K562 (cell line): ENCODE results near the gene NUDT15. TPM values are rescaled to one million over a fixed set of nuclear protein-coding genes. Genes with fewer than 3 reads are reported as not detected.

ENCODE experiments used
- ATAC-seq: fragments of 200-7000 bp; cut with Tn5 transposase; 3 replicates; pipeline ENCODE4 v1.9.1; 2020; ENCODE audit warnings: moderate library complexity
- BruUV-seq: library from RNA; stranded (reverse); fragments of 400-500 nt; replicated peaks from 2 replicates; lab custom pipeline; 2021; lab: Mats Ljungman, UMichigan
- CTCF ChIA-PET: fragments of 300-600 bp; formaldehyde crosslinking; extraction: SDS; loops from one replicate; lab custom pipeline; 2021; ENCODE audit warnings: low intra/inter-chr PET ratio; lab: Yijun Ruan, JAX
- POLR2A ChIA-PET: fragments of 300-600, 350-650 bp; sonication (Branson Sonifier 250); formaldehyde crosslinking; extraction: SDS; loops from one replicate; lab custom pipeline; 2021; ENCODE audit warnings: antibody characterized with exemption, inconsistent platforms; lab: Yijun Ruan, JAX
- DNase-seq, 4 experiments: peaks; one replicate each; pipeline versions ENCODE4 v3.0.0 to v3.0.0-alpha.2; 2011 to 2018; ENCODE audit warnings: low spot score in 3 of 4, mixed read lengths in 3 of 4; ENCODE audit errors: extremely low read depth in 1 of 4
- FAIRE-seq: peaks from 2 replicates; lab custom pipeline; 2011; peaks lifted over from hg19 to GRCh38; lab: Jason Lieb, UNC
- H2AFZ ChIP-seq: 2 replicates; pipeline ENCODE4 v1.6.0; 2011; ENCODE audit warnings: low read depth, low read length, control low read depth, inconsistent platforms
- H3K27ac ChIP-seq: fragments of 200-600 bp; 3 replicates; pipeline ENCODE4 v1.8.0; 2011; ENCODE audit warnings: low read depth, mild to moderate bottlenecking, control low read depth, inconsistent platforms, low read length, moderate library complexity, mixed read lengths; ENCODE audit errors: extremely low read depth
- H3K27me3 ChIP-seq, 2 experiments: fragments of 300-600 bp in 1 of 2; 2 replicates in 1 of 2; 3 replicates in 1 of 2; pipeline versions ENCODE4 v1.6.0 to v1.8.0; 2011; ENCODE audit warnings: inconsistent platforms in 2 of 2, low read length in 2 of 2, mild to moderate bottlenecking in 1 of 2, mixed read lengths in 1 of 2, moderate library complexity in 1 of 2; ENCODE audit not compliant: control insufficient read depth in 2 of 2, insufficient read depth in 2 of 2
- H3K36me3 ChIP-seq: fragments of 300-600 bp; 3 replicates; pipeline ENCODE4 v1.8.0; 2011; ENCODE audit warnings: mild to moderate bottlenecking, low read length, inconsistent platforms; ENCODE audit not compliant: control insufficient read depth, insufficient read depth
- H3K4me1 ChIP-seq, 2 experiments: fragments of 200-600 bp in 1 of 2; replicated peaks in 1 of 2; 2 replicates in 1 of 2; 3 replicates in 1 of 2; pipeline versions ENCODE4 v1.5.1 to v1.8.0; 2011; ENCODE audit warnings: inconsistent platforms in 2 of 2, low read length in 2 of 2, mild to moderate bottlenecking in 1 of 2, mixed read lengths in 1 of 2, moderate library complexity in 1 of 2; ENCODE audit not compliant: control insufficient read depth in 2 of 2, insufficient read depth in 2 of 2
- H3K4me2 ChIP-seq: 2 replicates; pipeline ENCODE4 v1.6.1; 2011; ENCODE audit warnings: low read length, control low read depth, inconsistent platforms, mixed read lengths; ENCODE audit not compliant: insufficient read depth
- H3K4me3 ChIP-seq: fragments of 200-600 bp; sonication (generic), shearing (Covaris generic); 2 replicates; pipeline ENCODE4 v1.5.1; 2016; ENCODE audit warnings: control low read depth, inconsistent platforms
- H3K79me2 ChIP-seq: fragments of 200-600 bp; 3 replicates; pipeline ENCODE4 v1.8.0; 2011; ENCODE audit warnings: low read length, inconsistent platforms; ENCODE audit not compliant: control insufficient read depth, insufficient read depth
- H3K9ac ChIP-seq, 2 experiments: 2 replicates each; pipeline versions ENCODE4 v1.6.0 to v1.6.1; 2011; ENCODE audit warnings: low read depth in 2 of 2, low read length in 2 of 2, control low read depth in 1 of 2, inconsistent platforms in 1 of 2, mild to moderate bottlenecking in 1 of 2, mixed read lengths in 1 of 2; ENCODE audit not compliant: insufficient read depth in 1 of 2
- H3K9me1 ChIP-seq: one replicate; pipeline ENCODE4 v1.6.0; 2011; ENCODE audit warnings: inconsistent platforms, mild to moderate bottlenecking, low read length, moderate library complexity; ENCODE audit not compliant: control insufficient read depth, insufficient read depth
- H3K9me3 ChIP-seq: replicated peaks from 2 replicates; pipeline ENCODE4 v1.5.1; 2011; ENCODE audit warnings: low read depth, low read length, inconsistent platforms; ENCODE audit not compliant: control insufficient read depth, insufficient read depth
- H4K20me1 ChIP-seq: replicated peaks from 2 replicates; pipeline ENCODE4 v1.6.1; 2011; ENCODE audit warnings: low read length, inconsistent platforms, mixed read lengths; ENCODE audit not compliant: control insufficient read depth, insufficient read depth
- ETV5 ChIP-seq: sonication (generic); formaldehyde crosslinking; IDR thresholded peaks from 2 replicates; pipeline ENCODE4 v1.4.0; 2020; ENCODE audit warnings: low read depth, mild to moderate bottlenecking, missing genetic modification reagents
- GATA2 ChIP-seq: sonication (generic); formaldehyde crosslinking; IDR thresholded peaks from 2 replicates; pipeline ENCODE4 v1.4.0; 2020; ENCODE audit warnings: mild to moderate bottlenecking, missing genetic modification reagents
- IFI16 ChIP-seq: fragments of 250-450 bp; sonication (Bioruptor Pico); IDR thresholded peaks from 2 replicates; pipeline ENCODE4 v2.1.2; 2022; ENCODE audit warnings: mild to moderate bottlenecking, inconsistent platforms
- MAFG ChIP-seq: fragments of 450-650 bp; conservative IDR thresholded peaks from 2 replicates; pipeline ENCODE4 v1.6.1; 2016; ENCODE audit warnings: missing genetic modification characterization, missing compliant biosample characterization
- MED1 ChIP-seq: sonication (generic); formaldehyde crosslinking; IDR thresholded peaks from 2 replicates; pipeline ENCODE4 v1.8.1; 2023; ENCODE audit warnings: missing genetic modification reagents, borderline replicate concordance
- MTA1 ChIP-seq: fragments of 450-650 bp; IDR thresholded peaks from 2 replicates; pipeline ENCODE4 v1.6.1; 2017; ENCODE audit warnings: borderline replicate concordance
- PHF20 ChIP-seq: fragments of 450-650 bp; IDR thresholded peaks from 2 replicates; pipeline ENCODE4 v1.6.1; 2018; ENCODE audit not compliant: partially characterized antibody
- SMAD2 ChIP-seq: fragments of 150-350 bp; IDR thresholded peaks from 2 replicates; pipeline ENCODE4 v1.6.1; 2014; ENCODE audit warnings: low read depth, mild to moderate bottlenecking, low read length
- SRF ChIP-seq, 2 experiments: fragments of 250-450, 450-650 bp in 1 of 2; sonication (Bioruptor Pico) in 1 of 2; sonication (generic) in 1 of 2; formaldehyde crosslinking; IDR thresholded peaks; 2 replicates each; pipeline versions ENCODE4 v1.5.0 to v1.5.1; 2020 to 2022; ENCODE audit warnings: mild to moderate bottlenecking in 1 of 2, missing genetic modification reagents in 1 of 2
- TCF7L2 ChIP-seq: fragments of 150-350 bp; IDR thresholded peaks from 2 replicates; pipeline ENCODE4 v1.6.1; 2016; ENCODE audit warnings: low read depth, mild to moderate bottlenecking, low read length, moderate library complexity
- XRCC5 ChIP-seq: fragments of 200-400 bp; formaldehyde crosslinking; IDR thresholded peaks from 2 replicates; pipeline ENCODE4 v1.6.1; 2017; ENCODE audit warnings: low read depth, mild to moderate bottlenecking, low read length
- ZNF140 ChIP-seq: fragments of 250-450 bp; sonication (Bioruptor Pico); IDR thresholded peaks from 2 replicates; pipeline ENCODE4 v1.8.0; 2021; ENCODE audit warnings: moderate library complexity, mild to moderate bottlenecking, inconsistent platforms
- ZNF644 ChIP-seq: fragments of 200-800 bp; sonication (Bioruptor generic); IDR thresholded peaks from 2 replicates; pipeline ENCODE4 v1.6.1; 2016; ENCODE audit warnings: low read depth, missing genetic modification characterization, missing compliant biosample characterization
- WGBS: fragments of 100-300 bp; shearing (Covaris generic); methylation state at CpG from one replicate; pipeline ENCODE4 v1.1.6; 2016; ENCODE audit warnings: low coverage, mixed read lengths; ENCODE audit not compliant: insufficient coverage; ENCODE audit errors: missing lambda C conversion rate; 5-methylcytosine and 5-hydroxymethylcytosine counted together
- in situ Hi-C: fragments of 300-500 bp; cut with MboI; formaldehyde crosslinking; loops from 4 replicates; pipeline ENCODE4 v1.15.0; 2018; ENCODE audit warnings: inconsistent platforms, mixed read lengths
- intact Hi-C: fragments of 100-400 bp; cut with micrococcal nuclease; formaldehyde crosslinking; loops from 2 replicates; pipeline ENCODE4 v1.14.2; 2022
- polyA plus RNA-seq, 8 experiments: library from polyadenylated mRNA; depleted of rRNA in 4 of 8; stranded (reverse) in 5 of 8; unstranded in 3 of 8; fragments of >200 nt; fragmentation: Nextera tagmentation in 2 of 8; fragmentation: Illumina TruSeq in 1 of 8; extraction: Ambion mirVana in 2 of 8; extraction: Trizol in 1 of 8; gene quantifications; 2 replicates each; pipeline versions ENCODE4 v1.2.1 to v1.2.3, GENCODE V29; 2011 to 2014; ENCODE audit warnings: inconsistent platforms in 1 of 8, missing spikeins in 1 of 8
- total RNA-seq, 7 experiments: library from RNA; depleted of rRNA in 6 of 7; stranded (reverse); fragments of >200 nt in 6 of 7; fragmentation: Illumina TruSeq in 2 of 7; extraction: Trizol in 2 of 7; gene quantifications; 2 replicates each; pipeline versions ENCODE4 v1.2.1 to v1.2.3, GENCODE V29; 2011 to 2021; ENCODE audit warnings: low replicate concordance in 1 of 7
- TF ChIP-seq, protein P1 (sequence below): sonication (generic); formaldehyde crosslinking; IDR thresholded peaks from 2 replicates; pipeline ENCODE4 v1.8.1; 2023; ENCODE audit warnings: mild to moderate bottlenecking, missing genetic modification reagents
- TF ChIP-seq, protein P2 (sequence below): fragments of 450-650 bp; IDR thresholded peaks from 2 replicates; pipeline ENCODE4 v1.6.1; 2017; ENCODE audit warnings: antibody characterized with exemption
- TF ChIP-seq, protein P3 (sequence below): IDR thresholded peaks from 3 replicates; pipeline ENCODE4 v1.6.1; 2011; ENCODE audit warnings: borderline replicate concordance, mild to moderate bottlenecking; ENCODE audit not compliant: insufficient read length, insufficient read depth

NUDT15 gene
- total and polyA plus RNA-seq, 9 of the 15 experiments (the other 6 are each of a cell fraction or from before 2014, with no cell fraction given), result 14.2 to 26.9 (median 21.6) TPM

DNA sequence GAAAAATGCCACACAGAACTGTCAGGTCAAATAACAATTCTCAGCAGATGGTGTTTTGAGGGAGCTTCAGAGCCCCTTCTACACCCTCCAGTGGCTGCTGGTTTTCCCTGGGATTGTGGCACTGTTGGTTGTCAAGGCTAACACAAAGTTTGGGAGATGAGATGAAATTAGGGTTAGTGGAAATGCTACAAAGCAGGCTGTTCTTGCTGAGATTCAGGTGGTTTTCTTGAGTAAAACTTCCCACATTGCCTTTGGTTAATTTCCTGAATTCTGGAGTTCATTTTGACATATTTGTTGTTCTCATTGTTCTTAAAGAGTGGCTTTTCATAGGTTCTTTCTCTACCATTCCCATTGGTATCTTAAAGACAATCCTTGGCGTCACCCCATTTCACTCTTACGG lies 35.3 kb downstream of the NUDT15 start:
- POLR2A ChIA-PET, result no interaction called here
- no peaks in the 10 kb centered on the region for H4K20me1 ChIP-seq
- H3K4me1 ChIP-seq, result no peaks in the 10 kb centered on the region
- no peak for ATAC-seq
- H3K27ac ChIP-seq, result no peak overlapping the region
- H3K9me3 ChIP-seq, result peaks cover 7% of the 10 kb centered on the region
- H3K9ac ChIP-seq, result no peak overlapping the region
- no peak overlapping the region for H2AFZ ChIP-seq
- H3K79me2 ChIP-seq, result no peaks in the 10 kb centered on the region
- H3K36me3 ChIP-seq, result peaks cover 79% of the 10 kb centered on the region
- intact Hi-C loops, result no loop called here
- no peak for DNase-seq
- FAIRE-seq, result no peak
- no peaks in the 10 kb centered on the region for H3K9me1 ChIP-seq
- no peak overlapping the region for H3K4me3 ChIP-seq
- no TSS peak for BruUV-seq
- H3K27me3 ChIP-seq, result no peaks in the 10 kb centered on the region
- no peak overlapping the region for H3K4me2 ChIP-seq
- WGBS, result 100% methylated on average over 2 of the region's 2 CpGs
- CTCF ChIA-PET, result no interaction called here
- in situ Hi-C loops, result no loop called here
- TF ChIP-seq IFI16, result no peak
- TF ChIP-seq, protein P1, sequence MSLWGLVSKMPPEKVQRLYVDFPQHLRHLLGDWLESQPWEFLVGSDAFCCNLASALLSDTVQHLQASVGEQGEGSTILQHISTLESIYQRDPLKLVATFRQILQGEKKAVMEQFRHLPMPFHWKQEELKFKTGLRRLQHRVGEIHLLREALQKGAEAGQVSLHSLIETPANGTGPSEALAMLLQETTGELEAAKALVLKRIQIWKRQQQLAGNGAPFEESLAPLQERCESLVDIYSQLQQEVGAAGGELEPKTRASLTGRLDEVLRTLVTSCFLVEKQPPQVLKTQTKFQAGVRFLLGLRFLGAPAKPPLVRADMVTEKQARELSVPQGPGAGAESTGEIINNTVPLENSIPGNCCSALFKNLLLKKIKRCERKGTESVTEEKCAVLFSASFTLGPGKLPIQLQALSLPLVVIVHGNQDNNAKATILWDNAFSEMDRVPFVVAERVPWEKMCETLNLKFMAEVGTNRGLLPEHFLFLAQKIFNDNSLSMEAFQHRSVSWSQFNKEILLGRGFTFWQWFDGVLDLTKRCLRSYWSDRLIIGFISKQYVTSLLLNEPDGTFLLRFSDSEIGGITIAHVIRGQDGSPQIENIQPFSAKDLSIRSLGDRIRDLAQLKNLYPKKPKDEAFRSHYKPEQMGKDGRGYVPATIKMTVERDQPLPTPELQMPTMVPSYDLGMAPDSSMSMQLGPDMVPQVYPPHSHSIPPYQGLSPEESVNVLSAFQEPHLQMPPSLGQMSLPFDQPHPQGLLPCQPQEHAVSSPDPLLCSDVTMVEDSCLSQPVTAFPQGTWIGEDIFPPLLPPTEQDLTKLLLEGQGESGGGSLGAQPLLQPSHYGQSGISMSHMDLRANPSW (CRISPR knock-in tag), result no peak
- no peak for TF ChIP-seq XRCC5
- TF ChIP-seq ZNF140 (CRISPR knock-in tag), result no peak
- TF ChIP-seq, protein P2, sequence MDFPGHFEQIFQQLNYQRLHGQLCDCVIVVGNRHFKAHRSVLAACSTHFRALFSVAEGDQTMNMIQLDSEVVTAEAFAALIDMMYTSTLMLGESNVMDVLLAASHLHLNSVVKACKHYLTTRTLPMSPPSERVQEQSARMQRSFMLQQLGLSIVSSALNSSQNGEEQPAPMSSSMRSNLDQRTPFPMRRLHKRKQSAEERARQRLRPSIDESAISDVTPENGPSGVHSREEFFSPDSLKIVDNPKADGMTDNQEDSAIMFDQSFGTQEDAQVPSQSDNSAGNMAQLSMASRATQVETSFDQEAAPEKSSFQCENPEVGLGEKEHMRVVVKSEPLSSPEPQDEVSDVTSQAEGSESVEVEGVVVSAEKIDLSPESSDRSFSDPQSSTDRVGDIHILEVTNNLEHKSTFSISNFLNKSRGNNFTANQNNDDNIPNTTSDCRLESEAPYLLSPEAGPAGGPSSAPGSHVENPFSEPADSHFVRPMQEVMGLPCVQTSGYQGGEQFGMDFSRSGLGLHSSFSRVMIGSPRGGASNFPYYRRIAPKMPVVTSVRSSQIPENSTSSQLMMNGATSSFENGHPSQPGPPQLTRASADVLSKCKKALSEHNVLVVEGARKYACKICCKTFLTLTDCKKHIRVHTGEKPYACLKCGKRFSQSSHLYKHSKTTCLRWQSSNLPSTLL, result no peak
- TF ChIP-seq TCF7L2, result no peak
- no peak for TF ChIP-seq MAFG (tag)
- TF ChIP-seq SMAD2, result no peak
- no peak for TF ChIP-seq MED1 (CRISPR knock-in tag)
- no peak for TF ChIP-seq PHF20
- no peak for TF ChIP-seq SRF (CRISPR knock-in tag; IDR thresholded peaks at IDR 0.05)
- no peak for TF ChIP-seq ETV5 (CRISPR knock-in tag)
- TF ChIP-seq GATA2 (CRISPR knock-in tag), result no peak
- TF ChIP-seq, protein P3, sequence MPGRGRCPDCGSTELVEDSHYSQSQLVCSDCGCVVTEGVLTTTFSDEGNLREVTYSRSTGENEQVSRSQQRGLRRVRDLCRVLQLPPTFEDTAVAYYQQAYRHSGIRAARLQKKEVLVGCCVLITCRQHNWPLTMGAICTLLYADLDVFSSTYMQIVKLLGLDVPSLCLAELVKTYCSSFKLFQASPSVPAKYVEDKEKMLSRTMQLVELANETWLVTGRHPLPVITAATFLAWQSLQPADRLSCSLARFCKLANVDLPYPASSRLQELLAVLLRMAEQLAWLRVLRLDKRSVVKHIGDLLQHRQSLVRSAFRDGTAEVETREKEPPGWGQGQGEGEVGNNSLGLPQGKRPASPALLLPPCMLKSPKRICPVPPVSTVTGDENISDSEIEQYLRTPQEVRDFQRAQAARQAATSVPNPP, result no peak
- TF ChIP-seq ZNF644, result no peak
- TF ChIP-seq MTA1, result no peak
